ENCODE data around the gene EFEMP2. TPM values are rescaled to one million over a fixed set of nuclear protein-coding genes. Genes with fewer than 3 reads are reported as not detected.
"Not testable (repeated sequence)": the region's sequence is repeated elsewhere in the genome, so short reads cannot be mapped to it uniquely, and the experiment has no call there.

Gene EFEMP2
- total RNA-seq, 1 donor from 2014 or later: 87.7 TPM

- peak; percentile 99 for DNase-seq (ENCODE audit: low spot score)
These were observed 39.1 kb downstream of the EFEMP2 start, which contains the start of gene SNX32 for GRCh38 chr11:65833297-65834030. Gene SNX32, plus strand, starts transcription at chr11:65833963. Its CDS starts 103 bp downstream, at chr11:65834066.

GRCh38 chr11:65832231-65832630 is 40.4 kb downstream of the EFEMP2 start:
- not testable (repeated sequence) for DNase-seq (ENCODE audit: low spot score)

GRCh38 chr11:65829459-65829858 is 43.1 kb downstream of the EFEMP2 start:
- DNase-seq (ENCODE audit: low spot score): no peak

GRCh38 chr11:65826984-65827735 is 45.4 kb downstream of the EFEMP2 start:
- DNase-seq (ENCODE audit: low spot score): no peak

GRCh38 chr11:65822776-65823528 is 49.6 kb downstream of the EFEMP2 start:
- no peak for DNase-seq (ENCODE audit: low spot score)

GRCh38 chr11:65821107-65821506 is 51.5 kb downstream of the EFEMP2 start:
- no peak for DNase-seq (ENCODE audit: low spot score)

DNA sequence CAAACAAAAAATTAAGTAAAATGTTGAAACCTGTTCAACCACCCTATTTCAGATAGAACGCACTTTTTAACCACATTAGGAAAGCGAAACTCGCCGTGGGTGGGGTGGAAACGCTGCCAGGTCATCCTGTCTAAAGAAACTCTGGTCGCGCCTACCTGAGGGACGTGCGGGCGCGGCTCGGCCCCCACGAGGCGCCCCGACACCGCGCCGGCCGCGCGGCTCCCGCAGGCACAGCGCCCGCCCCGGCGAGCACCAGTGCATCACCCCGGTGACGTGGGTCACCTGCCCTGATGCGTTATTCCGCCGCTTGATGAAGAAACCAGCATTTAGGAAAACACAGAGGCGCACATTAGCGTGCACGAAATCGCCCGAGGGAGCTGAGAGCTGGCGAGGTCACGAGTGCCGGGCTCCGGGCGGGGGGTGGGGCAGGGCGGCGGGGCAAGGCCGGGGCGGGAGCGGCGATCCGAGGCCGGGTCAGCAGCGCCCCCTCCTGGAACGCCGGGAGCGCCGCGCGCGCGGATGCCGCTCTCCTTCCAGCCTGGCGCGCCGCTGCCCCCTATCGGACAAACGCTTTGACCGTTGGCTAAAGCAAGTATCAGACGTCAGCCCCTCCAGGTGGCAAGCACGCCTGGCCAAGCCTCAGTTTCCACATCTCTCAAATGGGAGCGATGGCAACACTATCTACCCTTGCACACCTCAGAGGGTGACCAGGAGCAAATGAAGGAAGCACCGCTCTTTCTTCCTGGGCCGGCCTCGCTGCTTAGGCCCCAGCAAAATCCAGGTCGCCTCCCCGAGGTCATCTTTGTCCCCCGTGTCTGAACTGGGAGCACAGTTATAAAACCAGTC is 54.5 kb downstream of the EFEMP2 start:
- DNase-seq (ENCODE audit: low spot score): peak; percentile 98

GRCh38 chr11:65817312-65817834 is 55.2 kb downstream of the EFEMP2 start:
- DNase-seq (ENCODE audit: low spot score): no peak

DNA sequence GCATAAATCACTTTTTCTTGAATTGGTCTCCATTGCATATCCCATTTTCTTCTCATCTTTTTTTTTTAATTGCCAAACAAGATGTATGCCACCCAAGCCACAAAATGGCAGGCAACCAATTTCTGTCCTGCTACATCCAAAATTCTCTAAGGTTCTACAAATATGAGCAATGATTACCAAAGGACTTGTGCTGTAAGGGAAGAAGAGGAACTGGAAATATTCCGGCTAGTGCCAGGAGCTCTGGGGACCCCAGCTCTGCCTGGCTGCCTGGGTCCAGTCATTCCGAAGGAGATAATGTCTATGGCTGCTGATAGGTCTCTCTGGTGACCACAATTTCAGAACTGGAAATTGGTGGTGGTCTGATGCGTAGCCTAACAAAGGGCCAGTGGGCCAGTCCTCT is 55.9 kb downstream of the EFEMP2 start:
- no peak for DNase-seq (ENCODE audit: low spot score)

Other genes starting within 250 kb of the EFEMP2 start
- 54.5 TPM for gene SIPA1, start 234.7 kb downstream of the EFEMP2 start, total RNA-seq
- gene RELA, start 209.9 kb downstream of the EFEMP2 start, total RNA-seq: 80.0 TPM
- gene KAT5, start 160.5 kb downstream of the EFEMP2 start, total RNA-seq: 49.9 TPM
- gene RNASEH2C, start 152.0 kb downstream of the EFEMP2 start, total RNA-seq: 71.8 TPM
- 51.8 TPM for gene AP5B1, start 91.8 kb downstream of the EFEMP2 start, total RNA-seq
- not detected for gene OVOL1, start 85.7 kb downstream of the EFEMP2 start, total RNA-seq
- not detected for gene SNX32, start 38.8 kb downstream of the EFEMP2 start, total RNA-seq
- 818 TPM for gene CFL1, start 14.6 kb downstream of the EFEMP2 start, total RNA-seq
- gene MUS81, start 12.4 kb downstream of the EFEMP2 start, total RNA-seq: 38.0 TPM
- gene CTSW, start 7.0 kb upstream of the EFEMP2 start, total RNA-seq: 1.3 TPM
- 46.5 TPM for gene FIBP, start 15.7 kb upstream of the EFEMP2 start, total RNA-seq
- 26.0 TPM for gene CCDC85B, start 17.9 kb upstream of the EFEMP2 start, total RNA-seq
- gene FOSL1, start 27.6 kb upstream of the EFEMP2 start, total RNA-seq: 58.3 TPM
- 33.4 TPM for gene C11orf68, start 46.3 kb upstream of the EFEMP2 start, total RNA-seq
- gene DRAP1, start 46.6 kb upstream of the EFEMP2 start, total RNA-seq: 87.0 TPM
- not detected for gene TSGA10IP, start 72.7 kb upstream of the EFEMP2 start, total RNA-seq
- 47.9 TPM for gene SART1, start 88.9 kb upstream of the EFEMP2 start, total RNA-seq
- gene EIF1AD, start 129.4 kb upstream of the EFEMP2 start, total RNA-seq: 31.7 TPM
- 121 TPM for gene BANF1, start 129.7 kb upstream of the EFEMP2 start, total RNA-seq
- not detected for gene CST6, start 139.2 kb upstream of the EFEMP2 start, total RNA-seq
- gene CATSPER1, start 153.7 kb upstream of the EFEMP2 start, total RNA-seq: 0.51 TPM
- gene GAL3ST3, start 176.4 kb upstream of the EFEMP2 start, total RNA-seq: not detected
- gene SF3B2, start 179.6 kb upstream of the EFEMP2 start, total RNA-seq: 164 TPM
- gene PACS1, start 197.5 kb upstream of the EFEMP2 start, total RNA-seq: 64.9 TPM